IPS-NIHi7 (cell line): ENCODE measurements around the gene CIT.
"Not testable (repeated sequence)": the region's sequence is repeated elsewhere in the genome, so short reads cannot be mapped to it uniquely, and the experiment has no call there.

ENCODE experiments used
- DNase-seq: peaks from one replicate; pipeline ENCODE4 v3.0.0; 2012; ENCODE audit warnings: mixed read lengths; ENCODE audit errors: extremely low spot score

Gene CIT

GRCh38 chr12:119876761-119877638, at the start of gene CIT:
TSS of gene CIT (minus strand) at chr12:119877320. CDS start at chr12:119876168, 1,152 bp downstream.
- DNase-seq = peak; percentile 99

GRCh38 chr12:119925269-119925668, 48.1 kb upstream of the CIT start:
- no peak for DNase-seq

- DNase-seq = no peak
These were observed 42.9 kb upstream of the CIT start for GRCh38 chr12:119920064-119920463.

GRCh38 chr12:119915894-119916510, 38.9 kb upstream of the CIT start:
- no peak for DNase-seq

- DNase-seq = no peak
These were observed 37.5 kb upstream of the CIT start for GRCh38 chr12:119914666-119915065.

- DNase-seq = no peak
These were observed 36.6 kb upstream of the CIT start for GRCh38 chr12:119913536-119914330.

GRCh38 chr12:119911182-119911581, 34.1 kb upstream of the CIT start:
- DNase-seq = no peak

- DNase-seq = no peak
These were observed 33.5 kb upstream of the CIT start for GRCh38 chr12:119910586-119910985.

GRCh38 chr12:119902084-119902509, 25.0 kb upstream of the CIT start:
- DNase-seq = peak; percentile 84

GRCh38 chr12:119901670-119902069, 24.6 kb upstream of the CIT start:
- no peak for DNase-seq

GRCh38 chr12:119894916-119895315, 17.8 kb upstream of the CIT start:
- DNase-seq = no peak

- not testable (repeated sequence) for DNase-seq
These were observed 15.5 kb upstream of the CIT start for GRCh38 chr12:119892611-119893010.

GRCh38 chr12:119885549-119885948, 8.4 kb upstream of the CIT start:
- no peak for DNase-seq

GRCh38 chr12:119883791-119884190, 6.7 kb upstream of the CIT start:
- not testable (repeated sequence) for DNase-seq

- no peak for DNase-seq
These were observed 6.1 kb upstream of the CIT start for GRCh38 chr12:119883237-119883636.

- DNase-seq = no peak
These were observed 474 bp upstream of the CIT start for GRCh38 chr12:119877639-119877948.

- no peak for DNase-seq
These were observed 6.7 kb downstream of the CIT start for GRCh38 chr12:119870457-119870856.

GRCh38 chr12:119869720-119870119, 7.4 kb downstream of the CIT start:
- no peak for DNase-seq

- no peak for DNase-seq
These were observed 8.1 kb downstream of the CIT start for GRCh38 chr12:119868992-119869391.

- DNase-seq = no peak
These were observed 12.5 kb downstream of the CIT start for GRCh38 chr12:119864591-119864990.

GRCh38 chr12:119859241-119859640, 17.9 kb downstream of the CIT start:
- DNase-seq = no peak

GRCh38 chr12:119857041-119857591, 20.0 kb downstream of the CIT start:
- DNase-seq = no peak
